Lung microvascular endothelial cell (primary cell): ENCODE results near the gene TBX1. TPM values are rescaled to one million over a fixed set of nuclear protein-coding genes. Genes with fewer than 3 reads are reported as not detected.
"Not testable (repeated sequence)": the region's sequence is repeated elsewhere in the genome, so short reads cannot be mapped to it uniquely, and the experiment has no call there.

Experiments used
- DNase-seq, 2 donors: peaks; one replicate each; pipeline versions ENCODE4 v3.0.0 to v3.0.0-alpha.2; 2010; ENCODE audit warnings: low read depth in 2 of 2
- total RNA-seq: library from RNA; depleted of rRNA; stranded (reverse); fragments of >200 nt; gene quantifications from 2 replicates; pipeline ENCODE4 v1.2.1, GENCODE V29; 2014

TBX1 gene
- total RNA-seq, 1 donor from 2014 or later, result 74.2 TPM

GRCh38 chr22:19763458-19764298 is 3.1 kb downstream of the TBX1 start:
- peak in 1 of 2 donors; percentile 31 for DNase-seq

GRCh38 chr22:19764299-19764593 is 3.7 kb downstream of the TBX1 start:
- DNase-seq, result peak in 1 of 2 donors; percentile 55

DNA sequence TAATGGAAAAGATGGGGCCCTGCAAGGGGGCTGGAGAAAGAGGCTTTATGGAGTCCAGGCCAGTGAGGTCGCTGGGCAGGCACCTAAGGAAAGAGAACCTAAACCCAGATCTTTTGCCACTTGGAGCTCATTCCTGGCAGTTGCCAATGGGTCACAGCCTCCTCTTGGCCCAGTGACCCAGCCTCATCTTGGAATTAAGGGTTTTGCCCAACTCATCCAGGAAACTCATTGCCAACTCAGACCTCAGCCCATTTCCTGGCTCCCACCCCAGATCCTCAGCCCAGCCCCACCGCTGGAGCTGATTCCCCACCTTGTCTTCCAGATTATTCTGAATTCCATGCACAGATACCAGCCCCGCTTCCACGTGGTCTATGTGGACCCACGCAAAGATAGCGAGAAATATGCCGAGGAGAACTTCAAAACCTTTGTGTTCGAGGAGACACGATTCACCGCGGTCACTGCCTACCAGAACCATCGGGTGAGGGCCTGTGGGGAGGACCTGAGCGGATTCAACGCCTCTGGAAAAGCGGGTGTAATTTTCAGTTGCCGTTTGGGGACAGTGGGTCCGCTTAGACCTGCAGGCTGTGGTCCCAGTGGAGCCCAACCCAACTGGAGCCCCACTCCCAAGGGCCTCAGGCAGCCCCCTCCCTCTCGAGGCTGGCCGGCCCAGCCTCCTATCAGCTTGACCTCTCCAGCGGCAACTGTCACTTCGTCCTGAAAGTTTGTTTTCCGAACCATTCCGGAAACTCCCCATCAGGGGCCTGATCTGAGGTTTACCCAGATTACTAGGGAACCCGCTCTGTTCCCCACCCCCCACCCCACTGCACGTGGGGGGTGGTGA is 4.3 kb downstream of the TBX1 start:
- peak in 1 of 2 donors; percentile 56 for DNase-seq

DNA sequence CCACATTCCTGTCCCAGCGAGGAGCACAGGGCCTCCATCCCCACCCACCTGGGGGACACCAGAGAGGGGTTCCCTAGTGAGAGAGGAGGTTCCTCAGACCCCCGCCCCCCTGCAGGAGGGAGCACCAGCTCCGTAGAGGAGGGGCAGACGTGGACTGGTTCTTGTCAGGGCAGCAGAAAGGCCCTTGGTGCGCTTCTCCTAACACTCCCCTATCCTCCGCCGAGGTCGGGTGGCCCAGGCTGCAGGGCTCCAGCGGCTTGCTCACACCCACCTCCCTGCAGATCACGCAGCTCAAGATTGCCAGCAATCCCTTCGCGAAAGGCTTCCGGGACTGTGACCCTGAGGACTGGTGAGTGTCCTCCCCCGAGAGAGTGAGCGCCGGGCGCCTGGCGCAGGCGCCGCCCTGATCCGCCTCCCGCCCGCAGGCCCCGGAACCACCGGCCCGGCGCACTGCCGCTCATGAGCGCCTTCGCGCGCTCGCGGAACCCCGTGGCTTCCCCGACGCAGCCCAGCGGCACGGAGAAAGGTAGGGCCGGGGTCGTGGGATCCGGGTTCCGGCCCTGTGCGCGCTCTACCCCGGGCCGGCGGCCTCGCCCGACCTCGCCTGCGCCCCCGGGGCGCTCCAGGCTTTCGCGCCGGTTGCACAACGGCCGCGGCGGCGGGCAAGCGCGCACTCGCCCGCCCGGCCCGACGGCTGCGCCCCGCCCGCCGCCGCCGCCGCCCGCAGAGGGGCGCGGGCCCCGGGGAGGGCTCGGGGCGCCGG is 5.1 kb downstream of the TBX1 start:
- DNase-seq, result peak in 1 of 2 donors; percentile 59

- peak in 1 of 2 donors; percentile 39 for DNase-seq
Measured at GRCh38 chr22:19766240-19766510, 5.6 kb downstream of the TBX1 start.

GRCh38 chr22:19766511-19767426 is 6.2 kb downstream of the TBX1 start:
- peak; percentile 25 to 93 for DNase-seq

DNA sequence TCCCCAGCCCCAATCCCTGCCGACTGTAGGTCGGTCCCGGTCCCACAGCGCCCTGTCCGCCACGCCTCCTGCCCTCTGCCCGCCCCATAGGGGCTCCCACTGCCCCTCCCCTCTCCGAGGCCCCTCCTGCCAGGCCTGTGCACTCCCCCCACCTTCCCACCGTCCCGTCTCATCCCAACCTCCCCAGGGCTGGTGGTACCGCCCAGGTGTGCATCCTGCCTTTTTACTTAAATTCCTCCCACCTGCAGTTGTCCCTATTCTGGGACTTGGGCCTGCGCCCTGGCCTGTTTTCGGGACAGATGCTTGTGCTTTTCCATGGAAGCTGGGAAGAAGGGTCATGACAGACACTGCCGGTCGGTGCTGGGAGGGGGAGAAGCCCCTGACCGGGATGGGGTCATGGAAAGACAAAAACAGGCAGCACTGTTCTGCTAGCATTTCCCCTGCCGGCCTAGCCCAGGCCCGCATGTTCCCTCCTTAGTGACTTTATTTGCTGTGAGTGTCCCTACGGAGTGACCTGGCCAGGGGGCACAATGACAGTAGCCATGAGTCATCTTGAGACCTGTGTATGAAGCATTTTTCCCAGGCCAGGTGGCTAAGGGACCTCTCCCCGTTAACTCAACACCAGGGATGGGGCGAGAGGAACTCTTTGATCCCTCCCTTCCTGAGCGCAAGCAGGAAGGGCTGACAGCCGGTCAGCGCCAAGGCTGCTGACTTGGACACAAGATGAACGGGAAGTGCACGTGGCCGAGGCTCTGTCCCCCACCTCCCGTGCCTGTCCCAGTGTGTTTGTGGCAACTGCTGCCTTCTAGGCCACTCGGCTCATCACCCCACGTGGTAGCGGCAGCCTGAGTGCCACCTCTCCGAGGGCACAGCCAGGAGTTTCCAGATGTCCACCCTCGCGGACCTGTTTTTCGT is 7.1 kb downstream of the TBX1 start:
- peak; percentile 23 to 98 for DNase-seq

- DNase-seq, result no peak
Measured at GRCh38 chr22:19769393-19769715, 8.8 kb downstream of the TBX1 start.

DNA sequence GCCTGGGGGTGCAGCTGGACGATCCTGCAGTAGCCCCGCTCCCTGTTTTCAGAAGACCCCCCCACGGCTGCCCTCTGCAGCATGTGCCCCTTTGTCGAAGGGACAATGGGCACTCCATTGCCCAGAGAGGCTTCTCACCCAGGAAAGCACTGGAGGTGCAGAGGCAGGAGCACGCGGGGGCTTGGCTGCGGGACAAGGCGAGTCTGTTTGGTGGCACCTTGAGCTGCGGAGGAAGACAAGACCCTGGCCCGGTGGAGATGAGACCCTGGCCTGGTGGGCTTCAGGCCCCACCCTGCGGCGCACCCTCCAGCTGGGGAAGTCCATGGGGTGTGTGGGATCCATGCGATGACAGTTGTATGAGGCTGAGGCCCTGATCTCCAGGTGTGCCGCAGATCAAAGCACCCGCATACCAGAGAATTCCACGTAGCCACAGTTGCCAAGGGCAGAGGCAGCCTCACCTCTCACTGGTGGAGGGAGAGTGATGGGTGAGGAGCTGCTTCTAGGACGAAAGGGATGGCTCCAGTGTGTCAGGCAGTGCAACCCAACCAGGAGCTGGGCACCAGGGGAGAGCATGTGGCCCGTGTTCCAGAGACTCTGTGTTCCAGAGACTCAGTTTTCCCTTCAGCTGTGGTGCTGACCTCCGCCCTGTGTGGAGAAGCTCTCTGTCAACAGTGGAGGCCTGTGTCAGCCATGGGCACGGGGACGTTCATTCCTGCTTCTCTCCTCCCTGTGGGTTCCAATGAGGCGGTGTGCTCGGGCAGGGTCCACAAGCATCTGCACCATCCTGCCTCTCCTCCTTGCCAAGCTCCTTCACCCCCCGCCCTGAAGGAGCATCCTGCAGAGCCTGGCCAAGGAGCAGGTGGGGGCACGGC is 10.0 kb downstream of the TBX1 start:
- no peak for DNase-seq

DNA sequence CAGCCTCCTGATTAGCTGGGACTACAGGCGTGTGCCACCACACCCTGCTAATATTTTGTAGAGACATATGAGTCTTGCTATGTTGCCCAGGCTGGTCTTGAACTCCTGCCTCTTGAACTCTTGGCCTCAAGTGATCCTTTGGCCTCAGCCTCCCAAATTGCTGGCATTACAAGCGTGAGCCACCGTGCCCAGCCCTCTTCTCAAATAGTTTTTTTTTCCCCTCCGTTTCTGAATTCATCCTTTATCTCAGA is 11.8 kb downstream of the TBX1 start:
- DNase-seq, result no peak

GRCh38 chr22:19772673-19773469 is 12.3 kb downstream of the TBX1 start:
- peak; percentile 51 to 63 for DNase-seq

- no peak for DNase-seq
Measured at GRCh38 chr22:19773470-19774040, 13.0 kb downstream of the TBX1 start.

GRCh38 chr22:19774628-19775027 is 14.1 kb downstream of the TBX1 start:
- no peak for DNase-seq

DNA sequence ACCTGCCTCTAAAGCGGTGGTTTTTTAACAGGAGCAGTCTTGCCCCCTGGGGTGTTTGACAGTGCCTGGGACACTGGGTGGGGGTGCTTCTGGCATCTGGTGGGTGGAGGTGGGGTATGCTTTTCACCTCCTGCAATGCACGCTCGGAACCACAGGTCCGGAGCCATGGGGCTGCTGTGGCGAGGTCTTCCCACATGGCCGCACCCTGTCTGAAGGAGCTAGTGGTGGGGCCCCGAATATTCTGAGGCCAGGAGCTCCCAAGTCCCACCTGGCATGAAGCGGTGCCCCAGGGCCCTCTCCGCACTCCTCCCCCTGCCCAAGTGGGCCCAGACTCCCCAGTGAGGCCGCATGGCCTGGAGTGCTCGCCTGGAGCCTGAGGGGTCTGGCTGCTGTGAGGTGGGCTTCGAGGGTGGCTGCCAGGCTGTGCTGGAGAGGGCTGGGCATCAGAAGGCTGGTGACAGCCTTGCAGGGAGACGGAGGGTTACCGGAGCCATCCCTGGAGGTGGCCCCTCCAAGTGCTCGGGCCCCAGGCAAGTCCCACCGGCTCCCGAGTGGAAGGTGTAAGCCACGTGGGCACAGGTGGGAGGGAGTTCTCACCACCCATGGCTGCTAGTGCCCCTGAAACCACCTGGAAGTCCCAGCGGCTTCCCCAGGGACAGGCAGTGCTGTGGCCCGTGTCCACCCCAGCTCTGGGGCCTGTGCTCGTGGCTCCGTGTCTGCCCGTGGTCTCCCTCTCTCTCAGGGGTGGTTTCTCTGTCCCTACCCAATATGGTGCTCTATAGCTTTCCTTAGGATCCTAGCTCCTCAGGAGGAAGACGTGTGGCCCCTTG is 15.1 kb downstream of the TBX1 start:
- DNase-seq, result no peak

DNA sequence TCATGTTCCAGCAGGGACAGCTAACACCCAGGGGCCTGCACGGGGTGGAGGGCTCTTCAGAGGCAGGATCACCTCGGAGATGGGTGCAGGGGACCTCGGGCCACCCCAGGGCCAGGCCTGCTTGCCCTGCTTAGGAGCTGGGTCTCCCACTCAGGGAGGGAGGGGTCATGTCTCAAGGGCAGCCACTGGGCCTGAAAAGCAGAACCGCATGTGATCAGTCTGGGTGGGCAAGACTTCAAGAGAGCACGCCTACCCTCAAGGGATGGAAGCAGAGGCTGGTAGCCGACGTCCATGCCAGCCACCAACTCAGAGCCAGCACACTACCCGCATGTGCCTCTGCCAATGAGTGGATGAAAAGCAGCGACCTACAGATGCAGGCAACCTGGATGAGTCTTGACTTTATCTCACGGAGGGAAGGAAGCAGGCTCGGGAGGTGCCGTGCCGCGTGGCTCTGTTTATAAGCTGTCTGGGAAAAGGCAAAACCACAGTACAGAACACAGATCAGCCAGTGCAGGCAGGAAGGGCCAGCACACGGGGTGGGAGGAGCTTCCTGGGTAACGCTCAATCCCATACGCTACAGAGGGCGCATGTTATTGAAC is 16.0 kb downstream of the TBX1 start:
- DNase-seq, result no peak

- not testable (repeated sequence) for DNase-seq
Measured at GRCh38 chr22:19777192-19777591, 16.6 kb downstream of the TBX1 start.

- no peak for DNase-seq
Measured at GRCh38 chr22:19779011-19779421, 18.4 kb downstream of the TBX1 start.
